CD4-positive, alpha-beta T cell treated with Interleukin-1 beta for 1 hour (primary cell): ENCODE measurements around the gene SSH2.
A peak's percentile ranks its signal among the peaks of the same experiment; 100 is the strongest.

Source experiments
- DNase-seq, 2 donors: peaks; one replicate each; pipeline ENCODE4 v3.0.0-alpha.2; 2020 to 2022

The SSH2 gene

GRCh38 chr17:29620779-29621500 is 309.1 kb downstream of the SSH2 start:
- no peak for DNase-seq

GRCh38 chr17:29620271-29620670 is 309.8 kb downstream of the SSH2 start:
- DNase-seq = no peak

GRCh38 chr17:29619251-29619650 is 310.8 kb downstream of the SSH2 start:
- no peak for DNase-seq

- no peak for DNase-seq
These were observed 311.6 kb downstream of the SSH2 start for GRCh38 chr17:29618272-29619065.

- peak; percentile 87 to 88 for DNase-seq
These were observed 312.4 kb downstream of the SSH2 start for GRCh38 chr17:29617481-29618271.

GRCh38 chr17:29617125-29617480 is 312.9 kb downstream of the SSH2 start:
- peak; percentile 90 to 93 for DNase-seq

- DNase-seq = no peak
These were observed 313.6 kb downstream of the SSH2 start for GRCh38 chr17:29616300-29617048.

- peak; percentile 87 to 89 for DNase-seq
These were observed 314.3 kb downstream of the SSH2 start for GRCh38 chr17:29615492-29616299.

GRCh38 chr17:29615048-29615385 is 315.0 kb downstream of the SSH2 start:
- DNase-seq = peak; percentile 76 to 78

GRCh38 chr17:29614349-29615047 is 315.5 kb downstream of the SSH2 start:
- DNase-seq = no peak

GRCh38 chr17:29613856-29614255 is 316.2 kb downstream of the SSH2 start:
- no peak for DNase-seq

GRCh38 chr17:29613352-29613837 is 316.6 kb downstream of the SSH2 start:
- peak; percentile 89 to 94 for DNase-seq

- DNase-seq = no peak
These were observed 317.4 kb downstream of the SSH2 start for GRCh38 chr17:29612404-29613280.

- DNase-seq = no peak
These were observed 318.0 kb downstream of the SSH2 start for GRCh38 chr17:29612094-29612403.

GRCh38 chr17:29611351-29612093 is 318.5 kb downstream of the SSH2 start:
- no peak for DNase-seq

GRCh38 chr17:29610395-29610794 is 319.6 kb downstream of the SSH2 start:
- no peak for DNase-seq

- no peak for DNase-seq
These were observed 321.0 kb downstream of the SSH2 start for GRCh38 chr17:29608986-29609385.

- no peak for DNase-seq
These were observed 322.4 kb downstream of the SSH2 start for GRCh38 chr17:29607557-29608195.

- no peak for DNase-seq
These were observed 326.8 kb downstream of the SSH2 start for GRCh38 chr17:29603109-29603674.
